NCI-H226 (cell line): Measurements from ENCODE around the gene XNDC1N.
"Not testable (repeated sequence)": the region's sequence is repeated elsewhere in the genome, so short reads cannot be mapped to it uniquely, and the experiment has no call there.

Experiments
- DNase-seq: peaks from one replicate; pipeline ENCODE4 v3.0.0-alpha.2; 2015

XNDC1N gene

GRCh38 chr11:71931245-71931602 lies 2.8 kb upstream of the XNDC1N start:
- DNase-seq, result no peak

GRCh38 chr11:71930556-71931244 lies 2.3 kb upstream of the XNDC1N start:
- DNase-seq, result no peak

GRCh38 chr11:71929491-71929890 lies 1.1 kb upstream of the XNDC1N start:
- DNase-seq, result no peak

- DNase-seq, result peak; percentile 95
Observed at GRCh38 chr11:71928737-71929443, 496 bp upstream of the XNDC1N start, which contains the start of gene RNF121. Gene RNF121 (plus strand): TSS chr11:71929046. CDS start chr11:71929062, 16 bp downstream.

- DNase-seq, result no peak
Observed at GRCh38 chr11:71917646-71918140, 10.7 kb downstream of the XNDC1N start.

- DNase-seq, result no peak
Observed at GRCh38 chr11:71914617-71915189, 13.7 kb downstream of the XNDC1N start.

GRCh38 chr11:71913756-71914526 lies 14.5 kb downstream of the XNDC1N start:
- no peak for DNase-seq

GRCh38 chr11:71911986-71912340 lies 16.4 kb downstream of the XNDC1N start:
- DNase-seq, result not testable (repeated sequence)

- DNase-seq, result not testable (repeated sequence)
Observed at GRCh38 chr11:71911321-71911985, 16.9 kb downstream of the XNDC1N start.

GRCh38 chr11:71910775-71911174 lies 17.6 kb downstream of the XNDC1N start:
- DNase-seq, result not testable (repeated sequence)

- no peak for DNase-seq
Observed at GRCh38 chr11:71908218-71908617, 20.2 kb downstream of the XNDC1N start.

- peak; percentile 15 for DNase-seq
Observed at GRCh38 chr11:71901137-71901536, 27.3 kb downstream of the XNDC1N start.

- no peak for DNase-seq
Observed at GRCh38 chr11:71895961-71896360, 32.4 kb downstream of the XNDC1N start.

GRCh38 chr11:71889181-71889872 lies 39.1 kb downstream of the XNDC1N start:
- not testable (repeated sequence) for DNase-seq

- not testable (repeated sequence) for DNase-seq
Observed at GRCh38 chr11:71888335-71889010, 39.9 kb downstream of the XNDC1N start.

- not testable (repeated sequence) for DNase-seq
Observed at GRCh38 chr11:71885806-71886205, 42.6 kb downstream of the XNDC1N start.
